B cell (primary cell): ENCODE data around the gene HOXD4. TPM values are rescaled to one million over a fixed set of nuclear protein-coding genes. Genes with fewer than 3 reads are reported as not detected.

Experiments used
- ATAC-seq: fragments of 200-7000 bp; cut with Tn5 transposase; one replicate; pipeline ENCODE4 v1.10.0; 2021; ENCODE audit warnings: low read depth, mild to moderate bottlenecking, moderate number of reproducible peaks, moderate library complexity
- CTCF ChIA-PET: fragments of 350-600 bp; sonication (Branson Sonifier 250); formaldehyde crosslinking; loops from one replicate; lab custom pipeline; 2021; ENCODE audit warnings: antibody characterized with exemption, inconsistent platforms; lab: Charles Lee
- POLR2A ChIA-PET: fragments of 350-600 bp; sonication (Branson Sonifier 250); formaldehyde crosslinking; loops from one replicate; lab custom pipeline; 2021; ENCODE audit warnings: antibody characterized with exemption; lab: Charles Lee
- DNase-seq: peaks from one replicate; pipeline ENCODE4 v3.0.0; 2013
- H2AFZ ChIP-seq: 2 replicates; pipeline ENCODE4 v1.6.1; 2012; ENCODE audit warnings: mild to moderate bottlenecking, low read depth, low read length; ENCODE audit not compliant: insufficient read depth, poor library complexity, severe bottlenecking
- H3K27ac ChIP-seq, 2 donors: 1 replicate in 1 of 2; 2 replicates in 1 of 2; pipeline ENCODE4 v1.5.1; 2012 to 2013; ENCODE audit warnings: low read length in 2 of 2, mild to moderate bottlenecking in 2 of 2, moderate library complexity in 1 of 2
- H3K27me3 ChIP-seq, 4 experiments: fragments of 200-600 bp in 1 of 4; sonication (generic) in 1 of 4; replicated peaks in 1 of 4; 1 replicate in 2 of 4; 2 replicates in 2 of 4; pipeline versions ENCODE4 v1.6.1 to v1.7.0; 2013 to 2016; ENCODE audit warnings: low read length in 3 of 4, mild to moderate bottlenecking in 2 of 4, mixed read lengths in 1 of 4, moderate library complexity in 1 of 4; ENCODE audit not compliant: insufficient read depth in 4 of 4, control insufficient read depth in 3 of 4; ENCODE audit errors: control extremely low read depth in 1 of 4
- H3K36me3 ChIP-seq, 2 experiments: replicated peaks in 1 of 2; 1 replicate in 1 of 2; 2 replicates in 1 of 2; pipeline versions ENCODE4 v1.6.1 to v1.7.1; 2013; ENCODE audit warnings: low read length in 1 of 2; ENCODE audit not compliant: insufficient read depth in 2 of 2, control insufficient read depth in 1 of 2; ENCODE audit errors: control extremely low read depth in 1 of 2, extremely low read depth in 1 of 2
- H3K4me1 ChIP-seq, 2 donors: fragments of 200-600 bp in 1 of 2; sonication (generic) in 1 of 2; 1 replicate in 1 of 2; 2 replicates in 1 of 2; pipeline versions ENCODE4 v1.5.1 to v1.6.1; 2013 to 2017; ENCODE audit warnings: low read length in 2 of 2; ENCODE audit not compliant: control insufficient read depth in 2 of 2, insufficient read depth in 2 of 2
- H3K4me2 ChIP-seq: replicated peaks from 2 replicates; pipeline ENCODE3; 2012; ENCODE audit warnings: mild to moderate bottlenecking, low read depth, low read length; ENCODE audit not compliant: poor library complexity, severe bottlenecking
- H3K4me3 ChIP-seq, 5 experiments: fragments of 200-600 bp in 1 of 5; sonication (generic) in 1 of 5; 1 replicate in 3 of 5; 2 replicates in 2 of 5; pipeline versions ENCODE4 v1.5.1 to v1.7.0; 2011 to 2016; ENCODE audit warnings: low read length in 4 of 5, mild to moderate bottlenecking in 4 of 5, low read depth in 2 of 5, control low read depth in 1 of 5, moderate library complexity in 1 of 5; ENCODE audit not compliant: insufficient read depth in 1 of 5; ENCODE audit errors: control extremely low read depth in 1 of 5, extremely low read depth in 1 of 5
- H3K79me2 ChIP-seq: fragments of 200-600 bp; sonication (generic); one replicate; pipeline ENCODE4 v1.6.0; 2016; ENCODE audit warnings: low read length; ENCODE audit not compliant: control insufficient read depth, insufficient read depth
- H3K9ac ChIP-seq: fragments of 200-600 bp; sonication (generic); 2 replicates; pipeline ENCODE4 v1.6.1; 2017; ENCODE audit warnings: mild to moderate bottlenecking, low read length, moderate library complexity
- H3K9me3 ChIP-seq, 3 donors: one replicate each; pipeline versions ENCODE4 v1.6.1 to v1.7.1; 2013; ENCODE audit warnings: low read length in 2 of 3; ENCODE audit not compliant: control insufficient read depth in 2 of 3, insufficient read depth in 1 of 3; ENCODE audit errors: control extremely low read depth in 1 of 3
- H4K20me1 ChIP-seq: 2 replicates; pipeline ENCODE4 v1.6.0; 2012; ENCODE audit warnings: mild to moderate bottlenecking, low read length; ENCODE audit not compliant: insufficient read depth, control insufficient read depth, poor library complexity, severe bottlenecking
- H3K27ac Mint-ChIP-seq: one replicate; pipeline ENCODE4 v1.8.0; 2021; ENCODE audit warnings: mixed read lengths
- H3K27me3 Mint-ChIP-seq: one replicate; pipeline ENCODE4 v1.8.0; 2021; ENCODE audit warnings: mixed read lengths
- H3K4me1 Mint-ChIP-seq: one replicate; pipeline ENCODE4 v1.8.0; 2021; ENCODE audit warnings: mixed read lengths
- H3K4me3 Mint-ChIP-seq: one replicate; pipeline ENCODE4 v1.8.0; 2021; ENCODE audit warnings: mixed read lengths
- H3K9me3 Mint-ChIP-seq: one replicate; pipeline ENCODE4 v1.8.0; 2022; ENCODE audit warnings: mixed read lengths; ENCODE audit not compliant: insufficient read depth
- EZH2 ChIP-seq: IDR thresholded peaks from 2 replicates; pipeline ENCODE4 v1.6.1; 2012; ENCODE audit warnings: borderline replicate concordance, low read depth, mild to moderate bottlenecking, moderate library complexity, low read length; ENCODE audit not compliant: insufficient read depth, poor library complexity, severe bottlenecking
- WGBS: methylation state at CpG from one replicate; pipeline ENCODE4 v1.1.5; 2013; ENCODE audit warnings: missing lambda C conversion rate; ENCODE audit not compliant: insufficient coverage; 5-methylcytosine and 5-hydroxymethylcytosine counted together
- intact Hi-C: fragments of 100-400 bp; cut with micrococcal nuclease; formaldehyde crosslinking; loops from one replicate; pipeline ENCODE4 v1.10.0; 2022
- polyA plus RNA-seq: library from polyadenylated mRNA; depleted of rRNA; stranded (reverse); fragments of >200 nt; gene quantifications from 2 replicates; pipeline ENCODE4 v1.2.3, GENCODE V29; 2012
- total RNA-seq, 2 donors: library from RNA; stranded (reverse); fragments of 120-200 nt in 1 of 2; gene quantifications; 1 replicate in 1 of 2; 2 replicates in 1 of 2; pipeline versions ENCODE4 v1.2.3 to v1.2.4, GENCODE V29; 2013 to 2022
- TF ChIP-seq, protein P1 (sequence below): fragments of 200-600 bp; IDR thresholded peaks from one replicate; pipeline ENCODE4 v1.8.0; 2022; ENCODE audit warnings: antibody characterized with exemption, mild to moderate bottlenecking

Gene HOXD4
- total and polyA plus RNA-seq, 2 donors (not counting 1 experiment from before 2014, with no cell fraction given), result not detected

DNA sequence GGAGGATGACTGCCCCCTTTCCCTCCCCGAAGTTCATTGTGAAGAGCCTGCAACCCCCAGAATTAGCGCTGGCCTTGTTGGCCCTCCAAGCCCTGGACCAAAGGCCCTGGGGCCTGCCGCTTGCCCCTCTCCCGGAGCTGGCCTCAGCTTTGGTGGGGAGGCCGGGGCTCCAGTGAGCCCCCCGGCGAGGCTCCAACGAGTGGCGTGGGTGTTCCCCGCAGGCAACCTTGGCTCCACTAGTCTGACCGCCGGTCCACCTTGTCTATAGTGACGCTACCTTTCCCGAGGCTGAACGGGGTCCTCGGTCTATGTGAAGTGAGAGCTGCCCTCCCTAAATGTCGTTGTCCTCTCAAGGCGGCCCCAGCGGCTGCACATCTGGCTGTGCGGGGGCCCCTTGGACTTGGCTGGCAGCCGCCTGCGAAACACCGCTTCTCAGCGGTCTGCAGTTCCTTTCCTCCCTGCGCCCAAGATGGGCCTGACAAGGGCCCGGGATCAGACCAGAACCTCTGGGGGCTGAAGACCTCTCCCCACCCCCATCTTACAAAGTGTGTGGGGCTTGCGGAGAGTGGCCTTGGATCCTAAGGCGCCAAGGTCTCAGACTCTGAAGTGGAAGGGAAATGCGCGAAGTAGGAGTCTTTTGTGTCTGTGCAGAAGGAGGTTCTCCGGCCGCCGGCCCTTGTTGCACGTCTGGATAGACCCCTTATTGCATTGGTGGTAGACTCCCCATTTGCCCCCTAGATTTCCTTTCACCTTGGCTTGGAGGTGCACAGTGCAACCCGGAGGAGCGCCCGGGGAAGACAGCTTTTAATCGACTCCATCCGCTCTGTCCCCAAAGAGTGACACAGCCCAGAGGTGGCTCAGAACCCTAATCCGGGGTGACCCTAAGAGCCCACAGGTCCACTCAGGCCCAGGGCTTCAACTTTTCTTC is 38.7 kb upstream of the HOXD4 start:
- H3K27ac ChIP-seq, result no peak overlapping the region
- H3K9ac ChIP-seq, result no peak overlapping the region
- no peaks in the 10 kb centered on the region for H3K79me2 ChIP-seq
- intact Hi-C loops, result no loop called here
- Mint-ChIP-seq H3K4me1 (peaks cover 3% of the 10 kb centered on the region), H3K27me3 (peaks cover 79% of the 10 kb centered on the region), H3K4me3 (no peak overlapping the region), H3K27ac (no peak overlapping the region), H3K9me3 (peaks cover 4% of the 10 kb centered on the region)
- TF ChIP-seq EZH2, result no peak
- TF ChIP-seq, protein P1, sequence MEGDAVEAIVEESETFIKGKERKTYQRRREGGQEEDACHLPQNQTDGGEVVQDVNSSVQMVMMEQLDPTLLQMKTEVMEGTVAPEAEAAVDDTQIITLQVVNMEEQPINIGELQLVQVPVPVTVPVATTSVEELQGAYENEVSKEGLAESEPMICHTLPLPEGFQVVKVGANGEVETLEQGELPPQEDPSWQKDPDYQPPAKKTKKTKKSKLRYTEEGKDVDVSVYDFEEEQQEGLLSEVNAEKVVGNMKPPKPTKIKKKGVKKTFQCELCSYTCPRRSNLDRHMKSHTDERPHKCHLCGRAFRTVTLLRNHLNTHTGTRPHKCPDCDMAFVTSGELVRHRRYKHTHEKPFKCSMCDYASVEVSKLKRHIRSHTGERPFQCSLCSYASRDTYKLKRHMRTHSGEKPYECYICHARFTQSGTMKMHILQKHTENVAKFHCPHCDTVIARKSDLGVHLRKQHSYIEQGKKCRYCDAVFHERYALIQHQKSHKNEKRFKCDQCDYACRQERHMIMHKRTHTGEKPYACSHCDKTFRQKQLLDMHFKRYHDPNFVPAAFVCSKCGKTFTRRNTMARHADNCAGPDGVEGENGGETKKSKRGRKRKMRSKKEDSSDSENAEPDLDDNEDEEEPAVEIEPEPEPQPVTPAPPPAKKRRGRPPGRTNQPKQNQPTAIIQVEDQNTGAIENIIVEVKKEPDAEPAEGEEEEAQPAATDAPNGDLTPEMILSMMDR, result no peak
- ATAC-seq (no peak), DNase-seq (no peak)
- ChIA-PET CTCF (interaction anchor here (1.1 kb wide), 1 partner anchor 14 kb away, joined by 4 read pairs; no protein-coding TSS in a partner anchor), POLR2A (no interaction called here)
- no peak overlapping the region for H3K4me2 ChIP-seq
- H4K20me1 ChIP-seq, result no peaks in the 10 kb centered on the region
- 14% methylated on average over 37 of the region's 40 CpGs for WGBS
- H3K27me3 ChIP-seq, result peaks cover 0 to 90% (median 68%) of the 10 kb centered on the region in 4 experiments
- H3K4me3 ChIP-seq, result no peak overlapping the region
- no peaks in the 10 kb centered on the region for H3K36me3 ChIP-seq
- H2AFZ ChIP-seq, result no peak overlapping the region
- peaks cover 0 to 3% of the 10 kb centered on the region in 2 donors for H3K4me1 ChIP-seq
- peaks cover 0 to 53% (median 2%) of the 10 kb centered on the region in 3 donors for H3K9me3 ChIP-seq
